Natural killer cell (primary cell): ENCODE results near the gene PSPN. TPM values are rescaled to one million over a fixed set of nuclear protein-coding genes. Genes with fewer than 3 reads are reported as not detected.
A peak's percentile ranks its signal among the peaks of the same experiment; 100 is the strongest.

Experiments used
- ATAC-seq, 3 donors: fragments of 150-1000 bp in 2 of 3; fragments of 200-7000 bp in 1 of 3; cut with Tn5 transposase; 1 replicate in 1 of 3; 2 replicates in 2 of 3; pipeline ENCODE4 v1.10.0; 2021; ENCODE audit warnings: mild to moderate bottlenecking in 2 of 3, moderate library complexity in 2 of 3
- DNase-seq, 2 donors: peaks; one replicate each; pipeline versions ENCODE4 v3.0.0 to v3.0.0-alpha.2; 2013 to 2021; ENCODE audit warnings: mixed read lengths in 1 of 2
- H3K27ac ChIP-seq: one replicate; pipeline ENCODE4 v1.5.1; 2013; ENCODE audit warnings: mild to moderate bottlenecking, low read length
- H3K27me3 ChIP-seq: one replicate; pipeline ENCODE4 v1.6.1; 2013; ENCODE audit warnings: low read length; ENCODE audit not compliant: control insufficient read depth, insufficient read depth
- H3K36me3 ChIP-seq: one replicate; pipeline ENCODE4 v1.6.1; 2013; ENCODE audit warnings: low read length; ENCODE audit not compliant: control insufficient read depth, insufficient read depth
- H3K4me1 ChIP-seq: one replicate; pipeline ENCODE4 v1.6.1; 2013; ENCODE audit warnings: low read length; ENCODE audit not compliant: control insufficient read depth, insufficient read depth
- H3K4me3 ChIP-seq: one replicate; pipeline ENCODE4 v1.5.1; 2013; ENCODE audit warnings: low read length
- H3K9me3 ChIP-seq: one replicate; pipeline ENCODE4 v1.6.1; 2013; ENCODE audit warnings: low read length; ENCODE audit not compliant: control insufficient read depth, insufficient read depth
- H3K27ac Mint-ChIP-seq, 2 donors: one replicate each; pipeline ENCODE4 v1.8.0; 2022; ENCODE audit warnings: mild to moderate bottlenecking in 2 of 2, mixed read lengths in 2 of 2, moderate library complexity in 1 of 2
- H3K27me3 Mint-ChIP-seq, 2 donors: one replicate each; pipeline ENCODE4 v1.8.0; 2022; ENCODE audit warnings: low read depth in 2 of 2, mixed read lengths in 2 of 2
- H3K36me3 Mint-ChIP-seq: one replicate; pipeline ENCODE4 v1.8.0; 2022; ENCODE audit warnings: mixed read lengths
- H3K4me1 Mint-ChIP-seq, 2 donors: one replicate each; pipeline ENCODE4 v1.8.0; 2022; ENCODE audit warnings: mixed read lengths in 2 of 2
- H3K4me3 Mint-ChIP-seq: one replicate; pipeline ENCODE4 v1.8.0; 2022; ENCODE audit warnings: mild to moderate bottlenecking, moderate library complexity, mixed read lengths
- H3K9me3 Mint-ChIP-seq, 2 donors: one replicate each; pipeline ENCODE4 v1.8.0; 2022; ENCODE audit warnings: mixed read lengths in 2 of 2
- WGBS: methylation state at CpG from one replicate; pipeline ENCODE4 v1.1.7; 2013; ENCODE audit warnings: missing lambda C conversion rate; ENCODE audit not compliant: insufficient coverage; 5-methylcytosine and 5-hydroxymethylcytosine counted together
- intact Hi-C: fragments of 100-400 bp; cut with micrococcal nuclease; formaldehyde crosslinking; loops from one replicate; pipeline ENCODE4 v1.14.2; 2022
- total RNA-seq, 4 donors: library from RNA; stranded (reverse); fragments of 120-200 nt in 1 of 4; gene quantifications; one replicate each; pipeline versions ENCODE4 v1.2.3 to v1.2.4, GENCODE V29; 2013 to 2022
- TF ChIP-seq, protein P1 (sequence below): fragments of 200-600 bp; IDR thresholded peaks from one replicate; pipeline ENCODE4 v1.8.0; 2022; ENCODE audit warnings: antibody characterized with exemption

The PSPN gene, protein sequence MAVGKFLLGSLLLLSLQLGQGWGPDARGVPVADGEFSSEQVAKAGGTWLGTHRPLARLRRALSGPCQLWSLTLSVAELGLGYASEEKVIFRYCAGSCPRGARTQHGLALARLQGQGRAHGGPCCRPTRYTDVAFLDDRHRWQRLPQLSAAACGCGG
- total RNA-seq: 1 to 10 TPM in 2 of 3 donors, under 1 TPM in 1; 0.82 to 1.1 (median 1.0) TPM
- total RNA-seq (2013): 1.1 TPM

DNA sequence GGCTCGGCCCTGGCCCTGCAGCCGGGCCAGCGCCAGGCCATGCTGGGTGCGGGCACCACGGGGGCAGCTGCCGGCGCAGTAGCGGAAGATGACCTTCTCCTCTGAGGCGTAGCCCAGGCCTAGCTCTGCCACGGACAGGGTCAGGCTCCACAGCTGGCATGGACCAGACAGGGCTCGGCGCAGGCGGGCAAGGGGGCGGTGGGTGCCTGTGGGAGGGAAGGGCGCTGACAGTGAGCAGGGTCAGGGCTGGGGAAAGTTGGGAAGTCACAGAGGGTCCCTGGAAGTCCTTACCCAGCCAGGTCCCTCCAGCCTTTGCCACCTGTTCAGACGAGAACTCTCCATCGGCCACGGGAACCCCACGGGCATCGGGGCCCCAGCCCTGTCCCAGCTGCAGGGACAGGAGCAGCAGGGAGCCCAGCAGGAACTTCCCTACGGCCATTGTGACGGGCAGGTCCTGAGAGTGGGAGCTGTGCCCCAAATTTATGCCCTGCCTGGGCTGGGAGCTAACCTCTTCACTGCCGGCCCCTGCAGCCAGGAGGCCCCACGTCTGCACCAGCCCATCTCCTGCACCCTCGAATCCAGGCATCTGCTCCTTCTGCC is at the start of gene PSPN:
Gene PSPN, minus strand, starts transcription at position 523 of the 600 bp plus-strand sequence. Its CDS starts 84 bp downstream, at position 439.
- Mint-ChIP-seq H3K27ac (no peak within 1 kb of the TSS), H3K4me3 (no peak within 1 kb of the TSS)
- intact Hi-C loops: no loop called here

DNA sequence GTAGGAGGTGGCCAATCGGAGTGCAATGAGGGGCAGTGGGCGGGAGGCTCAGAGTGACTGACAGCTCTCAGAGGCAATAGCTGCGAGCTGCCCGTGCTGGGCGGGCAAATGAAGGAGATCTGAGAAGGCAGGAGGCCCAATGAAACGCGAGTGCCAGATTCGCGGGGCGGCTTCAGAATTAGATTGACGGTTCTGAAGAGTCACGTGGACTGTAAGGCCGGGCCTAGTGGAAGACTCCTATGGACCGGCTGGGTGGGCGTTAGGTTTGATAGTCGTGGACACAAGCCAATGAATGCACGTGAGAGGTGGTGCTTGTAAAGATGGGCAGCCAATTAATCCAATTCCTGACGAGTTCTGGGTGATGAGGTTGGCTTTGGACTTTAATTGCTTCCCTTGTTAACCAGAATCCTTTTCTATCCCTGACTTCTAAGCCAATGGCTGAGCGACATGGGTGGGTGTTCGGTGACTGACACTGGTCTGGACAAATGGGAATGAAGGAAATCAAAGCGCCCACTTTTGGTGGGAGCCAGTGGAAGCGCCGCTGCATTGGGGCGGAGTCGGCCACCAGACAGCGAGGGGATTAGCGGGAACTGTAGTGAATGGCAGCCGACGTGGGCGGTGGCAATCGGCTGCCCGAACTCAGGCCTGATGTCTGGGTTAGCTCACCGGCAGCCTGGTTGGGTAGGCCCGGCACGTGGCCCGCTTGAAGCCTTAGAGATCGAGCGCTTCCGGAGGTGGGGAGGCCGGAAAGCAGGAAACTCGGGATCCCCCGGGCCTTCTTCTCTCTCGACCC is 49.4 kb upstream of the PSPN start:
- no peaks in the 10 kb centered on the region for H3K36me3 Mint-ChIP-seq
- ATAC-seq (peak; percentile 82 to 93 (median 82)), DNase-seq (peak; percentile 97 to 99)
- Histone ChIP-seq H3K9me3 (no peaks in the 10 kb centered on the region), H3K4me1 (peaks cover 36% of the 10 kb centered on the region), H3K27ac (peak overlapping the region; percentile 96), H3K27me3 (no peaks in the 10 kb centered on the region), H3K36me3 (peaks cover 19% of the 10 kb centered on the region), H3K4me3 (peak overlapping the region; percentile 40)
- peaks cover 0 to 2% of the 10 kb centered on the region in 2 donors for H3K27me3 Mint-ChIP-seq
- H3K27ac Mint-ChIP-seq: peak overlapping the region; percentile 85 to 86
- WGBS: 5% methylated on average over 43 of the region's 43 CpGs
- intact Hi-C loops: loop anchor here (1.0 to 2.0 kb wide), 4 partner anchors 32 to 64 kb away; partner anchors contain the start of genes ALKBH7, CLPP and GTF2F1
- H3K4me3 Mint-ChIP-seq: peak overlapping the region; percentile 82
- H3K4me1 Mint-ChIP-seq: peaks cover 30 to 45% of the 10 kb centered on the region in 2 donors
- TF ChIP-seq, protein P1, sequence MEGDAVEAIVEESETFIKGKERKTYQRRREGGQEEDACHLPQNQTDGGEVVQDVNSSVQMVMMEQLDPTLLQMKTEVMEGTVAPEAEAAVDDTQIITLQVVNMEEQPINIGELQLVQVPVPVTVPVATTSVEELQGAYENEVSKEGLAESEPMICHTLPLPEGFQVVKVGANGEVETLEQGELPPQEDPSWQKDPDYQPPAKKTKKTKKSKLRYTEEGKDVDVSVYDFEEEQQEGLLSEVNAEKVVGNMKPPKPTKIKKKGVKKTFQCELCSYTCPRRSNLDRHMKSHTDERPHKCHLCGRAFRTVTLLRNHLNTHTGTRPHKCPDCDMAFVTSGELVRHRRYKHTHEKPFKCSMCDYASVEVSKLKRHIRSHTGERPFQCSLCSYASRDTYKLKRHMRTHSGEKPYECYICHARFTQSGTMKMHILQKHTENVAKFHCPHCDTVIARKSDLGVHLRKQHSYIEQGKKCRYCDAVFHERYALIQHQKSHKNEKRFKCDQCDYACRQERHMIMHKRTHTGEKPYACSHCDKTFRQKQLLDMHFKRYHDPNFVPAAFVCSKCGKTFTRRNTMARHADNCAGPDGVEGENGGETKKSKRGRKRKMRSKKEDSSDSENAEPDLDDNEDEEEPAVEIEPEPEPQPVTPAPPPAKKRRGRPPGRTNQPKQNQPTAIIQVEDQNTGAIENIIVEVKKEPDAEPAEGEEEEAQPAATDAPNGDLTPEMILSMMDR: no peak
- no peaks in the 10 kb centered on the region for H3K9me3 Mint-ChIP-seq

More for the DNA sequence above, at the start of gene PSPN:
- Histone ChIP-seq H3K27ac (no peak within 1 kb of the TSS), H3K4me1 (peaks cover 15% of the 10 kb centered on the region), H3K4me3 (no peak within 1 kb of the TSS), H3K27me3 (no peaks in the 10 kb centered on the region), H3K9me3 (no peaks in the 10 kb centered on the region), H3K36me3 (peaks cover 10% of the 10 kb centered on the region)
- H3K27me3 Mint-ChIP-seq: no peaks in the 10 kb centered on the region
- no peaks in the 10 kb centered on the region for H3K36me3 Mint-ChIP-seq
- 95% methylated on average over 25 of the region's 25 CpGs for WGBS
- TF ChIP-seq, protein P1: no peak
- no peaks in the 10 kb centered on the region for H3K9me3 Mint-ChIP-seq
- DNase-seq: no peak
- peaks cover 6 to 16% of the 10 kb centered on the region in 2 donors for H3K4me1 Mint-ChIP-seq
- no peak for ATAC-seq

DNA sequence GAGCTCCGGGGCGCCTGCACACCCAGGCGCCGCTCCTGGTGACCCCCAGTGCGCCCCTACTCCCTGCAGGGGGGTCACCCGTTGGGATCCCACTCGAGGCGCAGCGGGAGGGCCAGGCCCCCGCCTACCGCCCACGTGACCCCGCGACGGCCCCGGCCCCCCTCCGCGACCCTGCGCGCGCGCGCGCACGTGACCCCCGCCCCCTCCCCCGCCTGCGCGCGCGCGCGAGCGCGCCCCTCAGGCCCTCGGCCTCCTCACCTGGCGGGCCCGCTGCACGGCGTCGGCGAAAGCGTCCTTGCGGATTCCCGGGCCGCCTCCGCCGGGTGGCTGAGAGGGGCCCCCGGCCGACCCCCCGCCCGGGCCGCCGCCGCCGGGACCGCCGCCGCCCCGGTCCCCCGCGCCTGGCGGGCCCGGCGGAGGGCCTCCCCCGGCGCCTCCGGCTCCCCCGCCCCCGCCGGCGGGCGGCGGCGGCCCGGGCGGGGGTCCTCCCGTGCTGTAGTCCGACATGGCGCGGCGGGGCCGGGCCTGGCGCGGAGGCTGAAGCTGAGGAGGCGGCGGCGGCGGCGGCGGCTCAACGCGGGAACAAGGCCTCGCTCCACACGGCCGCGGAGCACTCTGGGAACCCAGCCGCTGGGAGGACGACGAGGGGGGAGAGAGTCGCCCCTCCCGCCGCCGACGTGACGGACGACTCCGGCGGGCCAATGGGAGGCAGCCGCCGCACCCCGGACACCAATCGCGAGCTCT is 48.6 kb upstream of the PSPN start, which contains the start of gene KHSRP:
Gene KHSRP, minus strand, starts transcription at position 617 of the 744 bp plus-strand sequence. Its CDS starts 110 bp downstream, at position 507.
- Histone ChIP-seq H3K36me3 (peaks cover 27% of the 10 kb centered on the region), H3K4me3 (peak within 1 kb of the TSS; percentile 61), H3K27ac (peak within 1 kb of the TSS; percentile 96), H3K4me1 (peaks cover 36% of the 10 kb centered on the region), H3K9me3 (no peaks in the 10 kb centered on the region), H3K27me3 (no peaks in the 10 kb centered on the region)
- TF ChIP-seq, protein P1: no peak
- H3K36me3 Mint-ChIP-seq: no peaks in the 10 kb centered on the region
- intact Hi-C loops: loop anchor here (2.0 kb wide), 1 partner anchor 64 kb away; the partner anchor contains the start of gene CLPP
- no peaks in the 10 kb centered on the region for H3K9me3 Mint-ChIP-seq
- under 1% methylated on average over 114 of the region's 114 CpGs for WGBS
- peak within 1 kb of the TSS; percentile 85 to 86 for H3K27ac Mint-ChIP-seq
- peaks cover 30 to 47% of the 10 kb centered on the region in 2 donors for H3K4me1 Mint-ChIP-seq
- DNase-seq (peak; percentile 33 to 61), ATAC-seq (no peak)
- peak within 1 kb of the TSS; percentile 87 for H3K4me3 Mint-ChIP-seq
- H3K27me3 Mint-ChIP-seq: peaks cover 0 to 2% of the 10 kb centered on the region in 2 donors
